ENCODE results near the gene MED13L.

DNA sequence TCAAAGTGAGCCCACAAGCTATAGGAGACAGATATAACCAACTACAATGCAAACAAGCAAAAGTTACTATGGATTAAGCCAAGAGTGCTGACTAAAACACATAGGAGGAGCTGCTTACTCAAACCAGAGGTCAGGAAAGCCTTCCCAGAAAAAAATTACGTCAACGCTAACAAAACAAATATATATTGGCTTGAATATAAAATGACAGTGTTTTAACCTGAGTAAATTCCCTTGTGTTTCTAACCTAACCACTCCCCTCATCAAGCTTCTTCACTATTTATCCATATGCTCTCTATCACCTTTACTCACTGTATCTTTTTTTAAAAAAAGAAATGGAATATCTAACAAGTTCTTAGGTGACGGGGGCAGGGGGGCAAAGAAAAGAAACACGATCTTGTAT, 115.9 kb downstream of the MED13L start:
- TF ChIP-seq, protein P1, sequence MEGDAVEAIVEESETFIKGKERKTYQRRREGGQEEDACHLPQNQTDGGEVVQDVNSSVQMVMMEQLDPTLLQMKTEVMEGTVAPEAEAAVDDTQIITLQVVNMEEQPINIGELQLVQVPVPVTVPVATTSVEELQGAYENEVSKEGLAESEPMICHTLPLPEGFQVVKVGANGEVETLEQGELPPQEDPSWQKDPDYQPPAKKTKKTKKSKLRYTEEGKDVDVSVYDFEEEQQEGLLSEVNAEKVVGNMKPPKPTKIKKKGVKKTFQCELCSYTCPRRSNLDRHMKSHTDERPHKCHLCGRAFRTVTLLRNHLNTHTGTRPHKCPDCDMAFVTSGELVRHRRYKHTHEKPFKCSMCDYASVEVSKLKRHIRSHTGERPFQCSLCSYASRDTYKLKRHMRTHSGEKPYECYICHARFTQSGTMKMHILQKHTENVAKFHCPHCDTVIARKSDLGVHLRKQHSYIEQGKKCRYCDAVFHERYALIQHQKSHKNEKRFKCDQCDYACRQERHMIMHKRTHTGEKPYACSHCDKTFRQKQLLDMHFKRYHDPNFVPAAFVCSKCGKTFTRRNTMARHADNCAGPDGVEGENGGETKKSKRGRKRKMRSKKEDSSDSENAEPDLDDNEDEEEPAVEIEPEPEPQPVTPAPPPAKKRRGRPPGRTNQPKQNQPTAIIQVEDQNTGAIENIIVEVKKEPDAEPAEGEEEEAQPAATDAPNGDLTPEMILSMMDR (conservative IDR thresholded peaks at IDR 0.05; ENCODE audit: low read depth, low read length) = no peak
- TF ChIP-seq EZH2 (IDR thresholded peaks at IDR 0.05; ENCODE audit: borderline replicate concordance, low read depth, low read length, poor library complexity, severe bottlenecking) = no peak

Measured in A673 (cell line).